T-helper 1 cell (primary cell): ENCODE measurements around the gene CASD1.

Experiments used
- DNase-seq, 5 donors: peaks; one replicate each; pipeline ENCODE4 v3.0.0-alpha.2; 2012 to 2020
- total RNA-seq, 4 donors: gene quantifications; one replicate each; lab custom pipeline; 2026; lab: John Stamatoyannopoulos, UW

Gene CASD1
- total RNA-seq, result 19.5 to 49.9 (median 33.3) reads per million in 4 donors

DNA sequence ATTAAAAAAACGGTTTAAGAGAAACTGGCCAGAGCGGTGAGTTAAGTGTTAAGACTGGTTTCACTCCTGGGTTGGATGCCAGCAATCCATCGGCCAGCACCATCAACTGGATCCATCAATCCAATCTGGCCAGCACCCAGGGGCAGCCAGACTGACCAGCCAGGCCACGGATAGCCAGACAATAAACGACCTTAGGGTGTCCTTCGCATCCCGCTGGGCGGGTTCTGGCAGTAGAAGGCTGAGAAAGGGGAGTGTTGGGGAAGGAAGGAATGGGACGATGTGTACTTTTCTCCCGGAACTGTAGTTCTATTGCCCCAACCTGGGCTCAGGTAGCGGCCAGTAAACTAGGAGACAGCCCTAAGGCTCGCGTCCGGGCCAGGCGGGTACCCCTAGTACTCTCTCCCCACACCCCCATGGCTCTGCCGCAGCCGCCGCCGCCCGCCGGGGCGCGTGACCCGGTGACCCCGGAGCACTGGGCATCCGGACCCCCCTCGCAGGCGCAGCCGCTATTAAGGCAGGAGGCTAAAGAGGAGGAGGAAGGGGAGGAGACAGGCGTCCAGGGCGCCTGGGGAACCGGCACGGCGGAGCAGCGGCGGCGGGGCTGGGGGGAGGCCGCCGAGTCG is at the start of gene CASD1:
Gene CASD1 (plus strand): TSS at position 546 of the 623 bp plus-strand sequence. CDS start 276 bp downstream, outside the sequence.
- peak; percentile 26 to 65 (median 51) for DNase-seq

DNA sequence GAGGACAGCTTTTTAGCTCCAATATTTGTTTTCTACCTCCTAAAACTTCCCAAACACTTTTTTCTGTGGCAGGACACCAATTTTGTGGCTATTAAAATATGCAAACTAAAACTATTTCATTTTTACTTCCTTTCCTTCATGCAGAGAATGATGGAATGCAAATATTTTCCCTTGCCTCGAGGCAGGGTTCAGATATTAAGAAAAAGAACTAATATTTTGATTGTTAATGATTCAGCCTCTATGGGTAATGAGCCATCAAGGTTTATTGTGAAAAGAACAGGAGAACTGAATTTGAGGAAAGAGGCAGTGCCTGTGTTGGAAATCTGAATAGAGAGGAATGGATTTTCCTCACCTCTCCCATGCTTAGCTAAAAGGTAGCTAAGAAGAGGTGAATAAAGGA is 43.1 kb upstream of the CASD1 start:
- DNase-seq, result no peak

DNA sequence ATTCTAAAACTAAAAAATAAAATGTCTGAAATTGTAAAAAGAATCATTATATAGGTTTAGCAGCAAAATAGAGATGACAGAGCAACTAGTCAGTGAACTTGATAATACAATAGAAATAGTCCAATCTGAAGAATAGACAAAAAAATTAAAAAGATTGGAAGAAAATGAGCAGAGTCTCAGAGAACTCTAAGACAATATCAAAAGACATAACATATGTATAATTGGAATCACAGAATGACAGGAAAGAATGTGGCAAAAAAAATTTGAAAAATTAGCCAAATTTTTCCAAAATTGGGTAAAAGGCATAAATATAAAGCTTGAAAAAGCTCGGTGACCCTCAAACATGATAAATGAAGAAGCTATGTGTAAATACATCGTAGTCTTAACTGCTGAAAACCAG is 38.0 kb upstream of the CASD1 start:
- no peak for DNase-seq

GRCh38 chr7:94472608-94473007 is 37.0 kb upstream of the CASD1 start:
- DNase-seq, result no peak

- no peak for DNase-seq
These were observed 33.3 kb upstream of the CASD1 start for GRCh38 chr7:94476251-94476840.

GRCh38 chr7:94477878-94478277 is 31.7 kb upstream of the CASD1 start:
- no peak for DNase-seq

DNA sequence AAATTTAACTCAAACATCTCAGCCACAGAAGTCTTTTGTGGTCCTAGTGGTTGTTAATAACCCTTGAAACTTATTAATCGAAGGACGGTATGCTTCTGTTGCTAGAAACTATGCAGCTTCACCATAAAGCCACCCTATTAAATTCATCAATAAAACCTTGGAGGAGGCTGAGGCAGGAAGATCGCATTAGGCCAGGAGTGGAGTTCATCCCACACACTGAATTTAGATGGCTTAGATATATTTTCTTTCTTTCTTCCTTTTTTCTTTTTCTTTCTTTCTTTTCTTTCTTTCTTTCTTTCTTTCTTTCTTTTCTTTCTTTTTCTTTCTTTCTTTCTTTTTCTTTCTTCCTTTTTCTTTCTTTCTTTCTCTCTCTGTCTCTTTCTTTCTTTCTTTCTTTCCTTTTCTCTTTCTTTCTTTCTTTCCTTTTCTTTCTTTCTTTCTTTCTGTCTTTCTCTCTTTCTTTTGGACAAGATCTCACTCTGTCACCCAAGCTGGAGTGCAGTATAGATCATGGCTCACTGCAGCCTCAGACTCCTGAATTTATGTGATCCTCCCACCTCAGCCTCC is 30.9 kb upstream of the CASD1 start:
- DNase-seq, result no peak

GRCh38 chr7:94481279-94481678 is 28.3 kb upstream of the CASD1 start:
- no peak for DNase-seq

DNA sequence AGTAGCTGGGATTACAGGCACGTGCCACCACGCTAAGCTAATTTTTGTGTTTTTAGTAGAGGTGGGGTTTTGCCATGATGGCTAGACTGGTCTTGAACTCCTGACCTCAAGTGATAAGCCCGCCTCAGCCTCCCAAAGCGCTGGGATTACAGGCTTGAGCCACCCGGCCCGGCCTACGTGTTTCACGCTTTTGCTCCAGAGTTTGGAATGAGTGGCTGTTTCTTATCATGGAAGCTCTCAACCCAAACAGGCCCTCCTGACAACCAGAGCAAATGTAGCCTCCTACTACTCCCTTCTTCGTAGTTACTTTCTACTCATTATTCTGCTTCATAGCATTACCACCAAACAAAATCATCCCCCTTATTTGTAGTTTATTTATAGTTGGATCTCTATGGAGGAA is 26.8 kb upstream of the CASD1 start:
- DNase-seq, result no peak

DNA sequence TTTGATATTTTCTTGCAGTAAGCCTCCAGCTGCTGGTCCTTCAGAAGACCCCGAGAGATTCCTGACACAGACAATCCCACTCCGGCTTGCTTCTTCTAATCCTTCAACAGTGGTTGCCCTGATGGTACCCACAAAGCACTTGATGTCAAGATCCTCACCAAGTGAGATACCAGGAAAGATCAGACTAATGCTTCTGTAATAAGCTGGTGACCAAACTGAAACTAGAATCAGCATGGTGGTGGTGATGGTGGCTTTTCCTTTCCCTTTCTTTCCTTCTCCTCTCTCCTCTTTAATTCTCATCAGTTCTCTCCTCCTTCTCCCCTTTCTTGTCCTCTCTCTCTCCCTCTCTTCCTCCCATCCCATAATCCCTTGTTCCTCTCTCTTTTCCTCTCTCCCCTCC is 25.8 kb upstream of the CASD1 start:
- DNase-seq, result no peak

DNA sequence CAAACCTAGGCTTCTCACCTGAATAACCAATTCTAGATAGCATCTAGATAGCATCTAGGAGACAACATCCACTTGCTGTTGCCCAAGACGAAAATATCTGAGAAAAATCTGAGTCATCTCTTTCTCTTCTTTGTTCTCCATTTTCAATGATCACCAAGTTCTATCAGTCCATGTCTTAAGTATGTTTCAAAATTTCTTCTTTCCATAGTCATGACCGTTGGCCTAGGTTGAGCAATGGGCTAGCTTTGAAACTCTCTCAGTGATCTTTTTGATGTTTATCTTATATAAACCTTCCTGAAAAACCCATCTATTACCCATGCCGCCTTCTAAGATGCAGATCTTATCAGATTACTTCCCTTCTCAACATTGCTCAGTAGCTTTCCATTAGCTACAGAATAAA is 23.4 kb upstream of the CASD1 start:
- no peak for DNase-seq

- no peak for DNase-seq
These were observed 18.2 kb upstream of the CASD1 start for GRCh38 chr7:94491410-94491809.

DNA sequence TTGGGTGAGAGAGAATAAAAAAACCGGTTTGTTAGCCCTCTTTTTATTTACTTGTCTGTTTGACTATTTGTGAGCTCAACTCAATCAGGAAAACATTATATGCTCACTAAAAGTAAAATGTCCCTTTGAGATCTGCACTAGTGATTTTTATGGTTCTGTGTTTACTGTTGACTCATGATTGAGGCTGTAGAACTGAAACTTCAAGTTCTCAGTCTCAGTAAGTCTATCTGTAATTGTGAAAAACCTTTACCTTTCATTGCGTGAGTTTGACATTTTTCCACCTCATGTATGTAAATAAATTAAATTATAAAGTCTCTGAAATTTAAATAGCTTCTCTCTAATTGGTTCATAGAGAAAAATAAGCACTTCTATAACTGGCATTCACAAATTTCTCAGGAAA is 17.0 kb upstream of the CASD1 start:
- peak in 1 of 5 donors; percentile 11 for DNase-seq

GRCh38 chr7:94497874-94498670 is 11.5 kb upstream of the CASD1 start:
- no peak for DNase-seq

GRCh38 chr7:94498918-94499317 is 10.7 kb upstream of the CASD1 start:
- DNase-seq, result no peak

DNA sequence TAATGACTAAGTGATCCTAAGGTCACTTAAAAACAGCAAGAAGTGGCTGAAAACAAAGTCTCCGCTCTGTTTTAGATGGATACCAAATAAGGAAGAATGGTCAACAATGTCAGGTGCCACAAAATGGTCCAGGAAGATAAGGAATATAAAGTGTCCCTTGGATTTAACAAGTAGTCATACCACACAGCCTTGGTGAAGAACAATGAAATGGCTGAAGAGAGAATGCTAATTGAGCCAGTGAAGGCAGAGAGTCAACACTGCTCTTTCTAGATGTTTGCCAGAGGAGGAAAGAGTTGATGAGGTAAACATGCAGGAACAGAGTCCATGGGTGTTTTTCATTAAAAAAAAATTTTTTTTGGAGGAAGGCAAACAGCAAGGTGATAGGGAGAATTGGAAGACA is 2.1 kb upstream of the CASD1 start:
- DNase-seq, result no peak

- DNase-seq, result no peak
These were observed 1.6 kb upstream of the CASD1 start for GRCh38 chr7:94507962-94508361.

- peak; percentile 41 to 66 (median 54) for DNase-seq
These were observed 425 bp downstream of the CASD1 start for GRCh38 chr7:94509887-94510581.

GRCh38 chr7:94510582-94511496 is 1.2 kb downstream of the CASD1 start:
- peak in 4 of 5 donors; percentile 4 to 45 (median 8) for DNase-seq

- DNase-seq, result peak in 1 of 5 donors; percentile 1
These were observed 2.1 kb downstream of the CASD1 start for GRCh38 chr7:94511718-94512117.

DNA sequence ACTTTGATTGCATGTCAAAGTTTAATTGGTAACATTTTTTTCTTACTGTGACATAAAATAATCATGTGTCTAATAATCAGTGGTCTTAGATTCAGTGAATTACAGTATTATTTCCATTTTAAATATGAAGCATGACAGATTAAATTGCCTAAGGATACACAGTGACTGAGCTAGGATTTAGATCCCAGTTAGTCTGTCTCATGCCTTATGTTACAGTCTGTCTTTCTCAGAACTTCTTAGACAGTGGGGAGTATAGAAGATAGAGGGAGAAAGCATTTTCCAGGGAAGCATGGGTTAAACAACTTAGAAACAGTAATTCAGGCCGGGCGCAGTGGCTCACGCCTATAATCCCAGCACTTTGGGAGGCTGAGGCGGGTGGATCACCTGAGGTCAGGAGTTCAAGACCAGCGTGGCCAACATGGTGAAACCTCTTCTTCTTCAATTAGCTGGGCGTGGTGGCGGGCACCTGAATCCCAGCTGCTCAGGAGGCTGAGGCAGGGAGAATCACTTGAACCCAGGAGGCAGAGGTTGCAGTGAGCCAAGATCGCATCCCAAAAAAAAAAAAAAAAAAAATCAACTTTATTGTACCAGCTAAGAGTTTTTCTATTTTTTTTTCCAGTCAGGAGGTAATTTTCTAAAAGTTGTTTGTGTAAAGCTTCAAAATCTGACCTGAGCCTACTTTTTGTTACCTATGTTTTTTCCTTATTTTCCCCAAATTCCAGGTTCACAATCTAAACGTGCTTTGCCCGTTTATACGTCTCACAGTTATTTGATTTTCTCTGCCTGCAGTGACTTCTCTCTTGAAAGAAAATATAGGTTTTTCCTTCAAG is 3.3 kb downstream of the CASD1 start:
- DNase-seq, result no peak
